K562 (cell line): ENCODE measurements around the gene MLH1. TPM values are rescaled to one million over a fixed set of nuclear protein-coding genes. Genes with fewer than 3 reads are reported as not detected.
A peak's percentile ranks its signal among the peaks of the same experiment; 100 is the strongest.

Experiments
- ATAC-seq: fragments of 200-7000 bp; cut with Tn5 transposase; 3 replicates; pipeline ENCODE4 v1.9.1; 2020; ENCODE audit warnings: moderate library complexity
- BruUV-seq: library from RNA; stranded (reverse); fragments of 400-500 nt; replicated peaks from 2 replicates; lab custom pipeline; 2021; lab: Mats Ljungman, UMichigan
- CTCF ChIA-PET: fragments of 300-600 bp; formaldehyde crosslinking; extraction: SDS; loops from one replicate; lab custom pipeline; 2021; ENCODE audit warnings: low intra/inter-chr PET ratio; lab: Yijun Ruan, JAX
- POLR2A ChIA-PET: fragments of 300-600, 350-650 bp; sonication (Branson Sonifier 250); formaldehyde crosslinking; extraction: SDS; loops from one replicate; lab custom pipeline; 2021; ENCODE audit warnings: antibody characterized with exemption, inconsistent platforms; lab: Yijun Ruan, JAX
- DNase-seq, 4 experiments: peaks; one replicate each; pipeline versions ENCODE4 v3.0.0 to v3.0.0-alpha.2; 2011 to 2018; ENCODE audit warnings: low spot score in 3 of 4, mixed read lengths in 3 of 4; ENCODE audit errors: extremely low read depth in 1 of 4
- FAIRE-seq: peaks from 2 replicates; lab custom pipeline; 2011; peaks lifted over from hg19 to GRCh38; lab: Jason Lieb, UNC
- H2AFZ ChIP-seq: 2 replicates; pipeline ENCODE4 v1.6.0; 2011; ENCODE audit warnings: low read depth, low read length, control low read depth, inconsistent platforms
- H3K27ac ChIP-seq: fragments of 200-600 bp; 3 replicates; pipeline ENCODE4 v1.8.0; 2011; ENCODE audit warnings: low read depth, mild to moderate bottlenecking, control low read depth, inconsistent platforms, low read length, moderate library complexity, mixed read lengths; ENCODE audit errors: extremely low read depth
- H3K27me3 ChIP-seq, 2 experiments: fragments of 300-600 bp in 1 of 2; 2 replicates in 1 of 2; 3 replicates in 1 of 2; pipeline versions ENCODE4 v1.6.0 to v1.8.0; 2011; ENCODE audit warnings: inconsistent platforms in 2 of 2, low read length in 2 of 2, mild to moderate bottlenecking in 1 of 2, mixed read lengths in 1 of 2, moderate library complexity in 1 of 2; ENCODE audit not compliant: control insufficient read depth in 2 of 2, insufficient read depth in 2 of 2
- H3K36me3 ChIP-seq: fragments of 300-600 bp; 3 replicates; pipeline ENCODE4 v1.8.0; 2011; ENCODE audit warnings: mild to moderate bottlenecking, low read length, inconsistent platforms; ENCODE audit not compliant: control insufficient read depth, insufficient read depth
- H3K4me1 ChIP-seq, 2 experiments: fragments of 200-600 bp in 1 of 2; replicated peaks in 1 of 2; 2 replicates in 1 of 2; 3 replicates in 1 of 2; pipeline versions ENCODE4 v1.5.1 to v1.8.0; 2011; ENCODE audit warnings: inconsistent platforms in 2 of 2, low read length in 2 of 2, mild to moderate bottlenecking in 1 of 2, mixed read lengths in 1 of 2, moderate library complexity in 1 of 2; ENCODE audit not compliant: control insufficient read depth in 2 of 2, insufficient read depth in 2 of 2
- H3K4me2 ChIP-seq: 2 replicates; pipeline ENCODE4 v1.6.1; 2011; ENCODE audit warnings: low read length, control low read depth, inconsistent platforms, mixed read lengths; ENCODE audit not compliant: insufficient read depth
- H3K4me3 ChIP-seq: fragments of 200-600 bp; sonication (generic), shearing (Covaris generic); 2 replicates; pipeline ENCODE4 v1.5.1; 2016; ENCODE audit warnings: control low read depth, inconsistent platforms
- H3K79me2 ChIP-seq: fragments of 200-600 bp; 3 replicates; pipeline ENCODE4 v1.8.0; 2011; ENCODE audit warnings: low read length, inconsistent platforms; ENCODE audit not compliant: control insufficient read depth, insufficient read depth
- H3K9ac ChIP-seq, 2 experiments: 2 replicates each; pipeline versions ENCODE4 v1.6.0 to v1.6.1; 2011; ENCODE audit warnings: low read depth in 2 of 2, low read length in 2 of 2, control low read depth in 1 of 2, inconsistent platforms in 1 of 2, mild to moderate bottlenecking in 1 of 2, mixed read lengths in 1 of 2; ENCODE audit not compliant: insufficient read depth in 1 of 2
- H3K9me1 ChIP-seq: one replicate; pipeline ENCODE4 v1.6.0; 2011; ENCODE audit warnings: inconsistent platforms, mild to moderate bottlenecking, low read length, moderate library complexity; ENCODE audit not compliant: control insufficient read depth, insufficient read depth
- H3K9me3 ChIP-seq: replicated peaks from 2 replicates; pipeline ENCODE4 v1.5.1; 2011; ENCODE audit warnings: low read depth, low read length, inconsistent platforms; ENCODE audit not compliant: control insufficient read depth, insufficient read depth
- H4K20me1 ChIP-seq: replicated peaks from 2 replicates; pipeline ENCODE4 v1.6.1; 2011; ENCODE audit warnings: low read length, inconsistent platforms, mixed read lengths; ENCODE audit not compliant: control insufficient read depth, insufficient read depth
- ARID1B ChIP-seq: fragments of 450-650 bp; IDR thresholded peaks from 2 replicates; pipeline ENCODE4 v1.6.1; 2016; ENCODE audit warnings: antibody characterized with exemption, mild to moderate bottlenecking, inconsistent platforms
- CEBPG ChIP-seq, 3 experiments: fragments of 200-800 bp in 1 of 3; sonication (Bioruptor generic) in 1 of 3; sonication (generic) in 1 of 3; formaldehyde crosslinking in 1 of 3; IDR thresholded peaks in 2 of 3; conservative IDR thresholded peaks in 1 of 3; 2 replicates each; pipeline versions ENCODE4 v1.6.1 to v1.8.0; 2016 to 2022; ENCODE audit warnings: missing compliant biosample characterization in 2 of 3, missing genetic modification characterization in 2 of 3, mild to moderate bottlenecking in 1 of 3, missing genetic modification reagents in 1 of 3
- DPF2 ChIP-seq: fragments of 450-650 bp; IDR thresholded peaks from 2 replicates; pipeline ENCODE4 v1.6.1; 2016
- JUND ChIP-seq, 2 experiments: IDR thresholded peaks; 2 replicates in 1 of 2; 3 replicates in 1 of 2; pipeline ENCODE4 v1.6.1; 2011; ENCODE audit warnings: borderline replicate concordance in 2 of 2, low read depth in 2 of 2, low read length in 2 of 2, improper control_type of control experiment in 1 of 2, missing biosample characterization in 1 of 2, missing genetic modification characterization in 1 of 2, missing genetic modification reagents in 1 of 2
- NFIX ChIP-seq: fragments of 250-450 bp; sonication (Bioruptor Pico); IDR thresholded peaks from 2 replicates; pipeline ENCODE4 v1.4.0; 2020; ENCODE audit warnings: low read depth, mild to moderate bottlenecking, moderate library complexity
- POLR2AphosphoS5 ChIP-seq: IDR thresholded peaks from 2 replicates; pipeline ENCODE4 v1.6.1; 2011; ENCODE audit warnings: mild to moderate bottlenecking, low read depth, low read length, moderate library complexity; ENCODE audit not compliant: control insufficient read depth, insufficient read depth
- SMAD1 ChIP-seq: fragments of 150-350 bp; IDR thresholded peaks from 2 replicates; pipeline ENCODE4 v1.6.1; 2014; ENCODE audit warnings: low read length, low read depth; ENCODE audit not compliant: partially characterized antibody
- SMAD4 ChIP-seq: fragments of 250-450 bp; sonication (Bioruptor Pico); conservative IDR thresholded peaks from 2 replicates; pipeline ENCODE4 v1.8.0; 2021; ENCODE audit warnings: inconsistent platforms, mild to moderate bottlenecking, moderate library complexity
- SOX6 ChIP-seq: fragments of 450-650 bp; IDR thresholded peaks from 2 replicates; pipeline ENCODE4 v1.6.1; 2014; ENCODE audit warnings: mild to moderate bottlenecking
- TEAD4 ChIP-seq, 2 experiments: sonication (generic) in 1 of 2; formaldehyde crosslinking in 1 of 2; IDR thresholded peaks; 2 replicates each; pipeline versions ENCODE4 v1.6.1 to v1.8.0; 2012 to 2022; ENCODE audit warnings: borderline replicate concordance in 1 of 2, inconsistent platforms in 1 of 2, low read length in 1 of 2, mild to moderate bottlenecking in 1 of 2, missing genetic modification reagents in 1 of 2
- TRIM28 ChIP-seq: fragments of 450-650 bp; IDR thresholded peaks from 2 replicates; pipeline ENCODE4 v1.6.1; 2017
- ZFP36 ChIP-seq: fragments of 150-350 bp; IDR thresholded peaks from 2 replicates; pipeline ENCODE4 v1.6.1; 2018; ENCODE audit warnings: low read length, low read depth; ENCODE audit not compliant: partially characterized antibody
- ZNF134 ChIP-seq: fragments of 250-450 bp; sonication (Bioruptor Pico); conservative IDR thresholded peaks from 2 replicates; pipeline ENCODE4 v1.4.0; 2020
- WGBS: fragments of 100-300 bp; shearing (Covaris generic); methylation state at CpG from one replicate; pipeline ENCODE4 v1.1.6; 2016; ENCODE audit warnings: low coverage, mixed read lengths; ENCODE audit not compliant: insufficient coverage; ENCODE audit errors: missing lambda C conversion rate; 5-methylcytosine and 5-hydroxymethylcytosine counted together
- in situ Hi-C: fragments of 300-500 bp; cut with MboI; formaldehyde crosslinking; loops from 4 replicates; pipeline ENCODE4 v1.15.0; 2018; ENCODE audit warnings: inconsistent platforms, mixed read lengths
- intact Hi-C: fragments of 100-400 bp; cut with micrococcal nuclease; formaldehyde crosslinking; loops from 2 replicates; pipeline ENCODE4 v1.14.2; 2022
- polyA plus RNA-seq, 8 experiments: library from polyadenylated mRNA; depleted of rRNA in 4 of 8; stranded (reverse) in 5 of 8; unstranded in 3 of 8; fragments of >200 nt; fragmentation: Nextera tagmentation in 2 of 8; fragmentation: Illumina TruSeq in 1 of 8; extraction: Ambion mirVana in 2 of 8; extraction: Trizol in 1 of 8; gene quantifications; 2 replicates each; pipeline versions ENCODE4 v1.2.1 to v1.2.3, GENCODE V29; 2011 to 2014; ENCODE audit warnings: inconsistent platforms in 1 of 8, missing spikeins in 1 of 8
- total RNA-seq, 7 experiments: library from RNA; depleted of rRNA in 6 of 7; stranded (reverse); fragments of >200 nt in 6 of 7; fragmentation: Illumina TruSeq in 2 of 7; extraction: Trizol in 2 of 7; gene quantifications; 2 replicates each; pipeline versions ENCODE4 v1.2.1 to v1.2.3, GENCODE V29; 2011 to 2021; ENCODE audit warnings: low replicate concordance in 1 of 7
- TF ChIP-seq, protein P1 (sequence below): fragments of 250-450 bp; sonication (Bioruptor Pico); IDR thresholded peaks from 2 replicates; pipeline ENCODE4 v1.8.0; 2021; ENCODE audit warnings: moderate library complexity, mild to moderate bottlenecking, inconsistent platforms

The MLH1 gene
- total and polyA plus RNA-seq, 9 of the 15 experiments (the other 6 are each of a cell fraction or from before 2014, with no cell fraction given) = 76.4 to 155 (median 117) TPM

DNA sequence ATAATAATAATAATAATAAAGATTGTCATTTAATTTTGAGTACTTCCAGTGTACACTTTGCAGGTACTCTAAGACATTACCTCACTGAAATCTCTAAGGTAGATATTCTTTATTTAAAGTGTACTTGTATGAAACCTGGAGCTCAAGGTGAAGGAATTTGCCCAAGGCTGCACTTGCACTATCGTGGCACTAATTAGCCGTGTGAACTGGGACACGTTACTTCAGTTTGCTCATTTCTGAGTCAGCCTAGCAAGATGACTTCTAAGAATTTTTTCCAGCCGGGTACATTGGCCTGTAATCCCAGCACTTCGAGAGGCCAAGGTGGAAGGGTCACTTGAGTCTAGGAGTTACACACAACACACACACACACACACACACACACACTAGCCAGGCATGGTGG, 33.5 kb downstream of the MLH1 start:
- TF ChIP-seq POLR2AphosphoS5 (peak; percentile 5; the same call in 1 of the 2 replicates), ZNF134 (CRISPR knock-in tag) (no peak)
- TF ChIP-seq, all 486 proteins: peak for 1
- Histone ChIP-seq H3K4me1 (peaks cover 4 to 8% of the 10 kb centered on the region in 2 experiments; a peak in 3 of 5 replicates), H3K4me3 (no peak overlapping the region), H4K20me1 (no peaks in the 10 kb centered on the region), H3K4me2 (no peak overlapping the region), H3K79me2 (0 out of 3 replicates have a peak, but pooled peaks cover 3% of the 10 kb centered on the region), H3K9me3 (no peaks in the 10 kb centered on the region), H3K36me3 (peaks cover 92% of the 10 kb centered on the region), H3K9ac (no peak overlapping the region), H2AFZ (no peak overlapping the region), H3K9me1 (no peaks in the 10 kb centered on the region), H3K27ac (no peak overlapping the region), H3K27me3 (no peaks in the 10 kb centered on the region)
- intact Hi-C loops = no loop called here
- in situ Hi-C loops = no loop called here
- FAIRE-seq = no peak
- no TSS peak for BruUV-seq
- POLR2A ChIA-PET = interaction anchor here (1.0 kb wide), 1 partner anchor 12 kb away, joined by 3 read pairs; no protein-coding TSS in a partner anchor
- WGBS = 95% methylated on average over 5 of the region's 5 CpGs
- ATAC-seq = no peak
- no peak for DNase-seq
- CTCF ChIA-PET = no interaction called here

DNA sequence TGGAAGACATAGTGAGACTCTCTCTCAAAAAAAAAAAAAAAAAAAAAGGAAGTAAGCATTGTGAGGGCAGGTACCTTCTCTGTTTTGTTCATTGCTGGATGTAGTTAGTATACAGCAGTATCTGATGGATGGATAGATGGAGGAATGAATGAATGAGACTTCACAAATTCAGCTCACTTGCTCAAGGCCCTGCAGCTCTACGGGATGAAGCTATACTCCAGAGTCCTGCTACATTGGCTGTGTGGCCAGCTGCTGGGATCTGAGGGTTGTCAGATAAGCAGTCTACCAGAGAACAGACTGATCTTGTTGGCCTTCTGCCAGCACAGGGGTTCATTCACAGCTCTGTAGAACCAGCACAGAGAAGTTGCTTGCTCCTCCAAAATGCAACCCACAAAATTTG, 35.0 kb downstream of the MLH1 start:
- no TSS peak for BruUV-seq
- Histone ChIP-seq H3K4me3 (no peak overlapping the region), H3K9me3 (no peaks in the 10 kb centered on the region), H3K27me3 (no peaks in the 10 kb centered on the region), H2AFZ (no peak overlapping the region), H3K36me3 (peaks cover 92% of the 10 kb centered on the region), H3K4me1 (peaks cover 4 to 8% of the 10 kb centered on the region in 2 experiments; a peak in 3 of 5 replicates), H3K9me1 (no peaks in the 10 kb centered on the region), H3K9ac (no peak overlapping the region), H3K4me2 (no peak overlapping the region), H4K20me1 (no peaks in the 10 kb centered on the region), H3K79me2 (0 out of 3 replicates have a peak, but pooled peaks cover 3% of the 10 kb centered on the region), H3K27ac (no peak overlapping the region)
- FAIRE-seq = peak; percentile 88
- WGBS = 6% methylated on average over 1 of the region's 1 CpG
- ATAC-seq = peak; percentile 87
- CTCF ChIA-PET = no interaction called here
- POLR2A ChIA-PET = interaction anchor here (0.6 to 2.0 kb wide), 8 partner anchors 10 to 155 kb away, joined by 3 to 7 read pairs (median 4); partner anchors contain the start of genes EPM2AIP1 and MLH1
- in situ Hi-C loops = no loop called here
- DNase-seq = peak; percentile 45 to 91 (median 68)
- intact Hi-C loops = no loop called here
- TF ChIP-seq CEBPG (CRISPR knock-in tag; IDR thresholded peaks at IDR 0.05) (no peak), CEBPG (tag; conservative IDR thresholded peaks at IDR 0.05 in 1 of 2, IDR thresholded peaks at IDR 0.05 in 1 of 2) (no peak), ZFP36 (peak; percentile 40), NFIX (peak; percentile 70), JUND (IDR thresholded peaks at IDR 0.05; ENCODE audit: borderline replicate concordance, low read depth, low read length) (no peak), JUND (tag; IDR thresholded peaks at IDR 0.05; ENCODE audit: borderline replicate concordance, low read depth, low read length) (0 out of 3 replicates have a peak, but pooled peaks have one; percentile 17), SMAD1 (peak; percentile 42), SMAD4 (CRISPR knock-in tag) (0 out of 2 replicates have a peak, but pooled peaks have one; percentile 14), ARID1B (peak; percentile 76), POLR2AphosphoS5 (peak; percentile 81), TRIM28 (peak; percentile 71; the same call in 1 of the 2 replicates), SOX6 (0 out of 2 replicates have a peak, but pooled peaks have one; percentile 37), TEAD4 (IDR thresholded peaks at IDR 0.05; ENCODE audit: low read length) (peak; percentile 65; the same call in 1 of the 2 replicates), TEAD4 (CRISPR knock-in tag; IDR thresholded peaks at IDR 0.05; ENCODE audit: borderline replicate concordance) (no peak), DPF2 (peak; percentile 53; the same call in 1 of the 2 replicates)
- TF ChIP-seq, protein P1, sequence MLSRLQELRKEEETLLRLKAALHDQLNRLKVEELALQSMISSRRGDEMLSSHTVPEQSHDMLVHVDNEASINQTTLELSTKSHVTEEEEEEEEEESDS (CRISPR knock-in tag) = no peak
